HCT116 (cell line): ENCODE results near the gene WDR76. TPM values are rescaled to one million over a fixed set of nuclear protein-coding genes. Genes with fewer than 3 reads are reported as not detected.

Experiments used
- ATAC-seq: fragments of 200-7000 bp; cut with Tn5 transposase; 2 replicates; pipeline ENCODE4 v1.9.1; 2020; ENCODE audit warnings: mild to moderate bottlenecking, moderate library complexity
- BruUV-seq: library from RNA; stranded (reverse); fragments of 400-500 nt; replicated peaks from 2 replicates; lab custom pipeline; 2021; lab: Mats Ljungman, UMichigan
- CTCF ChIA-PET: fragments of 300-600 bp; sonication (Branson Sonifier 250); formaldehyde crosslinking; loops from one replicate; lab custom pipeline; 2021; ENCODE audit warnings: antibody characterized with exemption; lab: Charles Lee
- POLR2A ChIA-PET: fragments of 300-600, 350-600 bp; sonication (Branson Sonifier 250); formaldehyde crosslinking; loops from one replicate; lab custom pipeline; 2021; ENCODE audit warnings: antibody characterized with exemption; lab: Charles Lee
- RAD21 ChIA-PET, 2 experiments: fragments of 300-600 bp; sonication (Branson Sonifier 250); formaldehyde crosslinking; loops; one replicate each; lab custom pipeline; 2023; ENCODE audit warnings: low total read pairs in 2 of 2; ENCODE audit not compliant: uncharacterized antibody in 2 of 2, unreplicated experiment in 2 of 2, low non-redundant PET in 1 of 2; lab: Charles Lee
- DNase-seq: peaks from one replicate; pipeline ENCODE4 v3.0.0-alpha.2; 2010; ENCODE audit warnings: low read depth, low spot score
- H2AFZ ChIP-seq: fragments of 200-600 bp; shearing (Covaris generic), sonication (generic); 2 replicates; pipeline ENCODE4 v1.6.1; 2017; ENCODE audit warnings: low read depth, mixed run types, mixed read lengths, antibody characterized with exemption, low read length; ENCODE audit not compliant: poor library complexity, severe bottlenecking
- H3K27ac ChIP-seq: 2 replicates; pipeline ENCODE4 v1.5.1; 2012; ENCODE audit warnings: low read depth, low read length
- H3K27me3 ChIP-seq: fragments of 200-600 bp; sonication (generic); 2 replicates; pipeline ENCODE4 v1.6.1; 2016; ENCODE audit warnings: mixed run types, low read length, mixed read lengths; ENCODE audit not compliant: insufficient read depth
- H3K36me3 ChIP-seq, 2 experiments: fragments of 200-500 bp in 1 of 2; fragments of 200-600 bp in 1 of 2; sonication (Bioruptor generic) in 1 of 2; sonication (generic) in 1 of 2; 2 replicates each; pipeline versions ENCODE4 v1.5.1 to v1.6.1; 2014 to 2016; ENCODE audit warnings: low read length in 2 of 2, inconsistent platforms in 1 of 2, mixed read lengths in 1 of 2, mixed run types in 1 of 2; ENCODE audit not compliant: insufficient read depth in 2 of 2, control insufficient read depth in 1 of 2
- H3K4me1 ChIP-seq, 2 experiments: fragments of 200-600 bp in 1 of 2; sonication (generic) in 1 of 2; 2 replicates each; pipeline versions ENCODE4 v1.5.1 to v1.6.1; 2012 to 2017; ENCODE audit warnings: low read length in 2 of 2, inconsistent platforms in 1 of 2, mild to moderate bottlenecking in 1 of 2, mixed read lengths in 1 of 2, mixed run types in 1 of 2, moderate library complexity in 1 of 2; ENCODE audit not compliant: insufficient read depth in 2 of 2, control insufficient read depth in 1 of 2
- H3K4me2 ChIP-seq: fragments of 200-600 bp; sonication (generic); 2 replicates; pipeline ENCODE4 v1.6.1; 2017; ENCODE audit warnings: mixed run types, low read length, mixed read lengths
- H3K4me3 ChIP-seq, 2 experiments: fragments of 200-600 bp in 1 of 2; sonication (generic) in 1 of 2; replicated peaks in 1 of 2; 2 replicates each; pipeline ENCODE4 v1.5.1; 2011 to 2016; ENCODE audit warnings: low read length in 2 of 2, control low read depth in 1 of 2, low read depth in 1 of 2, mild to moderate bottlenecking in 1 of 2, mixed read lengths in 1 of 2, mixed run types in 1 of 2
- H3K79me2 ChIP-seq: fragments of 200-600 bp; sonication (generic); 2 replicates; pipeline ENCODE4 v1.6.1; 2017; ENCODE audit warnings: mild to moderate bottlenecking, mixed run types, low read length, moderate library complexity, mixed read lengths; ENCODE audit not compliant: insufficient read depth
- H3K9ac ChIP-seq: fragments of 200-600 bp; sonication (generic); 2 replicates; pipeline ENCODE4 v1.6.1; 2016; ENCODE audit warnings: low read length, mixed read lengths
- H3K9me2 ChIP-seq: fragments of 200-600 bp; sonication (generic), shearing (Covaris generic); 2 replicates; pipeline ENCODE4 v1.6.1; 2017; ENCODE audit warnings: mixed run types, mild to moderate bottlenecking, moderate library complexity; ENCODE audit not compliant: insufficient read depth
- H3K9me3 ChIP-seq, 2 experiments: fragments of 200-500 bp in 1 of 2; fragments of 200-600 bp in 1 of 2; sonication (Bioruptor generic) in 1 of 2; sonication (generic) in 1 of 2; 2 replicates each; pipeline ENCODE4 v1.6.1; 2014 to 2017; ENCODE audit warnings: low read length in 2 of 2, mixed read lengths in 2 of 2, inconsistent platforms in 1 of 2, low read depth in 1 of 2, mild to moderate bottlenecking in 1 of 2, mixed run types in 1 of 2, moderate library complexity in 1 of 2; ENCODE audit not compliant: control insufficient read depth in 1 of 2, insufficient read depth in 1 of 2
- H4K20me1 ChIP-seq: fragments of 200-600 bp; sonication (generic), shearing (Covaris generic); 2 replicates; pipeline ENCODE4 v1.6.1; 2017; ENCODE audit warnings: mixed run types, mild to moderate bottlenecking, moderate library complexity; ENCODE audit not compliant: insufficient read depth
- ATF3 ChIP-seq: IDR thresholded peaks from 2 replicates; pipeline ENCODE4 v1.6.1; 2012
- CBX3 ChIP-seq: IDR thresholded peaks from 2 replicates; pipeline ENCODE4 v1.6.1; 2012; ENCODE audit warnings: low read depth
- CTCF ChIP-seq, 3 experiments: fragments of 200-600 bp in 1 of 3; sonication (generic) in 1 of 3; IDR thresholded peaks in 2 of 3; conservative IDR thresholded peaks in 1 of 3; 2 replicates each; pipeline ENCODE4 v1.5.1; 2012 to 2017; ENCODE audit warnings: low read depth in 2 of 3, low read length in 2 of 3, antibody characterized with exemption in 1 of 3, borderline replicate concordance in 1 of 3, control low read depth in 1 of 3, mild to moderate bottlenecking in 1 of 3, mixed read lengths in 1 of 3, mixed run types in 1 of 3, moderate library complexity in 1 of 3; ENCODE audit not compliant: insufficient read depth in 1 of 3
- EZH2 ChIP-seq: fragments of 200-600 bp; sonication (generic); IDR thresholded peaks from 2 replicates; pipeline ENCODE4 v1.6.1; 2017; ENCODE audit warnings: antibody characterized with exemption, mixed run types
- EZH2phosphoT487 ChIP-seq: fragments of 200-600 bp; IDR thresholded peaks from 2 replicates; pipeline ENCODE4 v1.6.1; 2018; ENCODE audit warnings: antibody characterized with exemption, borderline replicate concordance
- MAX ChIP-seq: IDR thresholded peaks from 2 replicates; pipeline ENCODE4 v1.6.1; 2012
- POLR2A ChIP-seq: IDR thresholded peaks from 2 replicates; pipeline ENCODE4 v1.7.0; 2011; ENCODE audit warnings: borderline replicate concordance; ENCODE audit not compliant: insufficient read depth, insufficient read length; ENCODE audit errors: extremely low read depth
- POLR2AphosphoS5 ChIP-seq: IDR thresholded peaks from 2 replicates; pipeline ENCODE4 v1.6.1; 2011; ENCODE audit warnings: mild to moderate bottlenecking, low read depth, low read length, moderate library complexity
- SIN3A ChIP-seq: IDR thresholded peaks from 2 replicates; pipeline ENCODE4 v1.6.1; 2012; ENCODE audit warnings: low read depth
- YY1 ChIP-seq: IDR thresholded peaks from 2 replicates; pipeline ENCODE4 v1.6.1; 2011; ENCODE audit warnings: low read length, low read depth, moderate library complexity, mild to moderate bottlenecking; ENCODE audit not compliant: insufficient replicate concordance; ENCODE audit errors: extremely low read depth
- ZFX ChIP-seq: fragments of 450-650 bp; IDR thresholded peaks from 2 replicates; pipeline ENCODE4 v1.6.1; 2017
- intact Hi-C: fragments of 100-400 bp; cut with micrococcal nuclease; formaldehyde crosslinking; loops from 2 replicates; pipeline ENCODE4 v1.10.0; 2022
- total RNA-seq: library from RNA; stranded (reverse); gene quantifications from one replicate; pipeline ENCODE4 v1.2.1, GENCODE V29; 2021; ENCODE audit not compliant: unreplicated experiment
- TF ChIP-seq, protein P1 (sequence below): IDR thresholded peaks from 2 replicates; pipeline ENCODE4 v1.6.1; 2011; ENCODE audit warnings: mild to moderate bottlenecking, low read length, moderate library complexity; ENCODE audit not compliant: insufficient replicate concordance; ENCODE audit errors: extremely low read depth

WDR76 gene
- total RNA-seq, 1 experiment from 2014 or later, result 33.0 TPM

DNA sequence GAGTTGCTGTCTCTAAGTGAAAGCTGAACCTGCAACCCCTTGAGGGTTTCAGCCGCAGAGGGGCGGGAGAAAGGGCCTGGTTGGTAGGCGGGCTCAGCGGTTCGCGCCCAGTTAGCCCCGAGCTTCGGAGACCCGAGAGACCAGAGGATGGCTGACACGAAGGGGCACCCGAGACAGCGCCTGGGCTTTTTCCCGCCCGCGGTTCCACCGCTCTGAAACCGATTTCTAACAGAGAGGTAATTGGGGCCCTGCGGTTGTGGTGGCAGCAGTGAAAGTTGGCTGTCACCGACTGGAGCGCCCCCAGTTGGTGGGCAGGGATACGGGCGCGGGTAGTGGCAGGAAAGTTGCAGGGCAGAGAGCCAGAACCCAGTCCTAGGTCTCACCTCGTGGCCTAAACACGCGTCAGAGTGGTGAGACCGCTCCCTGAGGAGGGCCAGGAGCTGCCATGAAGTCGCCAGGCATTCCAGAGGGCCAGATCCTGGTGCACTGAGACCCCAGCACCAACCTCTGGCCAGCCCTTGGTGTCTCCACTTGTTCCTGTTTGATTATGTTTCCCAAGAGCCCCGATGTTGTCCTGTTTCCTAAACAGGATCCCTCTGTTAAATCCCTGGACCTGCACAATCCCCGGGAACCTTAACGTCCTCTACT lies 49.4 kb upstream of the WDR76 start:
- peak; percentile 77 for DNase-seq
- ChIA-PET CTCF (interaction anchor here (0.7 to 2.3 kb wide), 13 partner anchors 9 to 447 kb away, joined by 3 to 12 read pairs (median 4); partner anchors contain the start of genes HYPK, PDIA3 and SERINC4), POLR2A (interaction anchor here (0.6 to 2.0 kb wide), 7 partner anchors 8 to 471 kb away, joined by 4 to 8 read pairs (median 5); partner anchors contain the start of genes HYPK, MFAP1, PDIA3 and SERF2)
- peak overlapping the region; percentile 86 for H3K9ac ChIP-seq
- no peaks in the 10 kb centered on the region for H3K9me2 ChIP-seq
- peak overlapping the region; percentile 65 for H3K27ac ChIP-seq
- TF ChIP-seq, protein P1, sequence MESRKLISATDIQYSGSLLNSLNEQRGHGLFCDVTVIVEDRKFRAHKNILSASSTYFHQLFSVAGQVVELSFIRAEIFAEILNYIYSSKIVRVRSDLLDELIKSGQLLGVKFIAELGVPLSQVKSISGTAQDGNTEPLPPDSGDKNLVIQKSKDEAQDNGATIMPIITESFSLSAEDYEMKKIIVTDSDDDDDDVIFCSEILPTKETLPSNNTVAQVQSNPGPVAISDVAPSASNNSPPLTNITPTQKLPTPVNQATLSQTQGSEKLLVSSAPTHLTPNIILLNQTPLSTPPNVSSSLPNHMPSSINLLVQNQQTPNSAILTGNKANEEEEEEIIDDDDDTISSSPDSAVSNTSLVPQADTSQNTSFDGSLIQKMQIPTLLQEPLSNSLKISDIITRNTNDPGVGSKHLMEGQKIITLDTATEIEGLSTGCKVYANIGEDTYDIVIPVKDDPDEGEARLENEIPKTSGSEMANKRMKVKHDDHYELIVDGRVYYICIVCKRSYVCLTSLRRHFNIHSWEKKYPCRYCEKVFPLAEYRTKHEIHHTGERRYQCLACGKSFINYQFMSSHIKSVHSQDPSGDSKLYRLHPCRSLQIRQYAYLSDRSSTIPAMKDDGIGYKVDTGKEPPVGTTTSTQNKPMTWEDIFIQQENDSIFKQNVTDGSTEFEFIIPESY, result no peak
- TF ChIP-seq ATF3 (no peak), ZFX (no peak), CTCF (IDR thresholded peaks at IDR 0.05 in 2 of 3, conservative IDR thresholded peaks at IDR 0.05 in 1 of 3; ENCODE audit: borderline replicate concordance in 1 of 3, insufficient read depth in 1 of 3, low read depth in 2 of 3, low read length in 2 of 3) (peak; percentile 59 to 89 (median 60); a peak in 5 of 6 replicates), SIN3A (peak; percentile 16; the same call in 1 of the 2 replicates), YY1 (peak; percentile 27), EZH2phosphoT487 (no peak), CBX3 (no peak; the same call in 1 of the 2 replicates), POLR2A (peak; percentile 7), MAX (peak; percentile 83), EZH2 (no peak), POLR2AphosphoS5 (peak; percentile 30; the same call in 1 of the 2 replicates)
- TF ChIP-seq, all 23 proteins: peak for 6
- ATAC-seq, result peak; percentile 76
- no peaks in the 10 kb centered on the region; the same call in 1 of the 2 replicates for H3K79me2 ChIP-seq
- no peaks in the 10 kb centered on the region for H3K27me3 ChIP-seq
- H3K4me1 ChIP-seq, result peaks cover 9 to 31% of the 10 kb centered on the region in 2 experiments
- no peaks in the 10 kb centered on the region for H3K9me3 ChIP-seq
- peak overlapping the region; percentile 99 for H3K4me2 ChIP-seq
- peak overlapping the region; percentile 90 to 98 for H3K4me3 ChIP-seq
- BruUV-seq, result TSS peak; percentile 69
- RAD21 ChIA-PET, result no interaction called here
- intact Hi-C loops, result loop anchor here (10.0 kb wide), 1 partner anchor 333 kb away; no protein-coding TSS in a partner anchor
- H4K20me1 ChIP-seq, result no peaks in the 10 kb centered on the region
- H3K36me3 ChIP-seq, result peaks cover 11 to 14% of the 10 kb centered on the region in 2 experiments; a peak in 3 of 4 replicates
- H2AFZ ChIP-seq, result peak overlapping the region; percentile 83
